GM12892 (cell line): Measurements from ENCODE around the gene SMIM11.

ENCODE experiments used
- POLR2A ChIP-seq: IDR thresholded peaks from 2 replicates; pipeline ENCODE4 v1.6.1; 2011; ENCODE audit warnings: low read depth, low read length, control low read depth
- POLR2AphosphoS5 ChIP-seq: IDR thresholded peaks from 2 replicates; pipeline ENCODE4 v1.6.1; 2011; ENCODE audit warnings: low read depth, low read length, control low read depth
- TAF1 ChIP-seq: IDR thresholded peaks from 2 replicates; pipeline ENCODE4 v1.6.1; 2011; ENCODE audit warnings: low read depth, mild to moderate bottlenecking, control low read depth, low read length, borderline replicate concordance

DNA sequence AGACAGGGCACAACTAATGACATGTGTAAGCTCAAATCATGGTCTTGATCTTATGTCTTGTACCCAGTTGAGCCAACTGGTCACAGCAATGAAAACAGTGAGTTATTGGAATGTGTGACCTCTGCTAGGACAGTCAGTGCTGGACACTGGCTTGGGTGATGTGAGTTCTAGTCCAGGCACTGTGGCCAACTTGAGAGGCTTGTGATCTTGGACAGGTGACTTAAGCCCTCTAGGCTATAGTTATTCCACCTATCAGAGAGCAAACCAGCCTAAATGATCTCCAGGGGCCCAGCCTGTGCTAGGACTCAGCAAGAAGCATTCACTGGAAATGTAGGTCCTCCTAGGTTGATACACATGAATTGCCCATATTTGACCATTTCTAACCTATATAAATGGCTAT lies 10.4 kb upstream of the SMIM11 start:
- TF ChIP-seq POLR2AphosphoS5 (no peak), POLR2A (no peak), TAF1 (no peak)
